HL-60/S4 (cell line): ENCODE results near the gene SLC38A7.
"Not testable (repeated sequence)": the region's sequence is repeated elsewhere in the genome, so short reads cannot be mapped to it uniquely, and the experiment has no call there.

Experiments used
- in situ Hi-C: fragments of 300-500 bp; cut with MboI; formaldehyde crosslinking; loops from 2 replicates; pipeline ENCODE4 v1.14.3; 2022; ENCODE audit warnings: low sequenced_read_pairs

Gene SLC38A7

GRCh38 chr16:58684354-58685083 lies at the start of gene SLC38A7:
Gene SLC38A7, minus strand, starts transcription at chr16:58684770. Its CDS starts 4,644 bp downstream, at chr16:58680126.
- in situ Hi-C loops = no loop called here

GRCh38 chr16:58733671-58734458 lies 49.3 kb upstream of the SLC38A7 start, which contains the start of gene GOT2:
Gene GOT2, minus strand, starts transcription at chr16:58734316. Its CDS starts 88 bp downstream, at chr16:58734228.
- in situ Hi-C loops = no loop called here

GRCh38 chr16:58733248-58733670 lies 48.7 kb upstream of the SLC38A7 start:
- in situ Hi-C loops = no loop called here

- in situ Hi-C loops = no loop called here
These were observed 48.1 kb upstream of the SLC38A7 start for GRCh38 chr16:58732545-58733247.

GRCh38 chr16:58730724-58731370 lies 46.3 kb upstream of the SLC38A7 start:
- in situ Hi-C loops = no loop called here

- in situ Hi-C loops = no loop called here
These were observed 43.4 kb upstream of the SLC38A7 start for GRCh38 chr16:58727796-58728568.

GRCh38 chr16:58727028-58727781 lies 42.6 kb upstream of the SLC38A7 start:
- in situ Hi-C loops = no loop called here

- in situ Hi-C loops = no loop called here
These were observed 38.5 kb upstream of the SLC38A7 start for GRCh38 chr16:58723109-58723508.

GRCh38 chr16:58717994-58718393 lies 33.4 kb upstream of the SLC38A7 start:
- in situ Hi-C loops = no loop called here

GRCh38 chr16:58716468-58716867 lies 31.9 kb upstream of the SLC38A7 start:
- in situ Hi-C loops = no loop called here

- in situ Hi-C loops = no loop called here
These were observed 29.2 kb upstream of the SLC38A7 start for GRCh38 chr16:58713742-58714141.

GRCh38 chr16:58709333-58709732 lies 24.8 kb upstream of the SLC38A7 start:
- in situ Hi-C loops = no loop called here

- in situ Hi-C loops = no loop called here
These were observed 14.6 kb upstream of the SLC38A7 start for GRCh38 chr16:58699151-58699550.

GRCh38 chr16:58695368-58695767 lies 10.8 kb upstream of the SLC38A7 start:
- in situ Hi-C loops = no loop called here

- in situ Hi-C loops = no loop called here
These were observed 7.9 kb upstream of the SLC38A7 start for GRCh38 chr16:58692450-58692849.

GRCh38 chr16:58686985-58687706 lies 2.6 kb upstream of the SLC38A7 start:
- in situ Hi-C loops = not testable (repeated sequence)

- in situ Hi-C loops = no loop called here
These were observed 497 bp upstream of the SLC38A7 start for GRCh38 chr16:58685084-58685449.

- in situ Hi-C loops = no loop called here
These were observed 593 bp downstream of the SLC38A7 start for GRCh38 chr16:58684001-58684353.

- in situ Hi-C loops = no loop called here
These were observed 4.8 kb downstream of the SLC38A7 start for GRCh38 chr16:58679763-58680162.
